CD1c-positive myeloid dendritic cell (primary cell): ENCODE results near the gene CACUL1.

Experiments used
- DNase-seq: peaks from one replicate; pipeline ENCODE4 v3.0.0-alpha.2; 2016; ENCODE audit errors: extremely low spot score

Gene CACUL1

GRCh38 chr10:118732245-118733165 is 22.3 kb downstream of the CACUL1 start:
- peak; percentile 23 for DNase-seq

GRCh38 chr10:118730756-118731456 is 23.9 kb downstream of the CACUL1 start:
- no peak for DNase-seq

GRCh38 chr10:118729641-118730258 is 25.0 kb downstream of the CACUL1 start:
- peak; percentile 87 for DNase-seq

GRCh38 chr10:118729200-118729599 is 25.6 kb downstream of the CACUL1 start:
- no peak for DNase-seq

GRCh38 chr10:118725886-118726500 is 28.8 kb downstream of the CACUL1 start:
- no peak for DNase-seq

- no peak for DNase-seq
Measured at GRCh38 chr10:118723466-118723865, 31.3 kb downstream of the CACUL1 start.

- no peak for DNase-seq
Measured at GRCh38 chr10:118721539-118721876, 33.3 kb downstream of the CACUL1 start.

- peak; percentile 76 for DNase-seq
Measured at GRCh38 chr10:118720685-118721538, 33.9 kb downstream of the CACUL1 start.

- DNase-seq, result no peak
Measured at GRCh38 chr10:118714366-118714765, 40.4 kb downstream of the CACUL1 start.

GRCh38 chr10:118712930-118713634 is 41.7 kb downstream of the CACUL1 start:
- no peak for DNase-seq

DNA sequence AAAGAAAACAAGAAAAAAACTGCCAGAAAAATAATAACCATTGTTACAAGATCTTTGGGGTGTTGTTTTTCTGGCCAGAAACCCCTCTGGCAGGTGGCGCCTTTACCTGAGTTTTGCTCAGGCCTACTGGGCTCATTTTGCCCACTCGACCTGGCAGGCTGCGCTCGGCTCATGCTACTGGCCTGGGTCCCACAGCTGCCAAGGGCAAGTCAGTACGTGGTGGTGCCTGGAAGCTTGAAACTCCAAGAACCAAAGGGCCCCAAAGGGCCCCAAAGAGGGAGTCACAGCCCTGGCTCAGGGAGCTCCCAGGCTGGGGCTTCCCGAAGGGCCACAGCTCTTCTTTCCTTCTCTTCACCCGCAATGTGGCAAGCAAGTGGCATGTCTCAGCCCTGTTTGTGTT is 42.7 kb downstream of the CACUL1 start:
- DNase-seq, result no peak

- DNase-seq, result no peak
Measured at GRCh38 chr10:118710487-118710886, 44.3 kb downstream of the CACUL1 start.

- no peak for DNase-seq
Measured at GRCh38 chr10:118708571-118708970, 46.2 kb downstream of the CACUL1 start.

DNA sequence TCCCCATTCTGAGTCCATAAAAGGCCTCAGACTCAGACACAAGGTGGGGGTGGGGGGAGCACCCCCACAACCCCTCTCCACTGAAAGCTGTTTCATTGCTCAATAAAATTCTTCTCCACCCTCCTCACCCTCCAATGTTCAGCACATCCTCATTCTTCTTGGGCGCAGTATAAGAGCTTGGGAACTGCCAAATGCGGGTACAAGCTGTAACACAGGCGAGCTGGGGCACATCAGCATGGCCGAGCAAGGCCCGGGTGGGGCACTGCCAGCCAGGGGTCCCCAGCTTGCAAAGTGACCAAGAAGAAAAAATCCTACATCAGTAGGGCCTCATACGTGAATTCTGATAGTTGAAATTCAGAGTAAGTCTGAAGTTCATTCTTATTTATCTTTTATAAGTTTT is 50.1 kb downstream of the CACUL1 start:
- DNase-seq, result no peak

- no peak for DNase-seq
Measured at GRCh38 chr10:118701529-118702323, 53.0 kb downstream of the CACUL1 start.

DNA sequence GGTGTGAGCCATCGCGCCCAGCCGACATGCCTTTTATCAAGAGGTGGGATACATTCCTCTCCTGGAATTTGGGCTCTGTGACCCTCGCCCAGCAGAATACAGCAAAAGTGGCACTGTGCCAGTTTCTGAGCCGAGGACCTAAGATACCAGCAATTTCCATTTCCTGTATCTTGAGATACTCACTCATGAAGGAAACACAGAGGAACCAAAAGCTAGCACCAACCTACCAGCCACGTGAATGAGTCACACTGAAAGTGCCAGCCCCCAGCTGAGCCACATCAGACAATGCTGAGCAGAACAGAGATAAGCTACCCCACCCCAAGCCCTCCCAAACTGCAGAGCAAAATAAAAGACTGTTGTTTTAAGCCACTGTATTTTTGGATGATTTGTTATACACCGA is 56.3 kb downstream of the CACUL1 start:
- peak; percentile 51 for DNase-seq

GRCh38 chr10:118694848-118695247 is 59.9 kb downstream of the CACUL1 start:
- no peak for DNase-seq

DNA sequence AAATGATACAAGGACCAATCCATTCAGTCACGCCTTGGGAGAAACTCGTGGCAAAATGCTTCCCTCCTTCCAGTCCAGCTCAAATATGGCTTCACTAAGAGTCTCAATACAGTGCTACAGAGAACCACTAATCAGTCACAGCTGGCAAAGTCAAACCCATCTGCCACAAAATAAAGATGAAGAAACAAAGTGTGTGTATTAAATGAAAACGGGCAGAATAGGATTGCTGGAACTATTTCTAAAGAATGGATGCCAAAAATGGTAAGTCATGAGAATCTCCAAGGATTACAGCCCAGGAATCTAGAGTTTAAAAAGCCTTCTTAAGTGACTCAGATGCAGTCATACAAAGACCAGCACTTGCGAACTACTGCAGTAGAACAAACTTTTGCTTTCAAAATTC is 61.9 kb downstream of the CACUL1 start:
- DNase-seq, result no peak

DNA sequence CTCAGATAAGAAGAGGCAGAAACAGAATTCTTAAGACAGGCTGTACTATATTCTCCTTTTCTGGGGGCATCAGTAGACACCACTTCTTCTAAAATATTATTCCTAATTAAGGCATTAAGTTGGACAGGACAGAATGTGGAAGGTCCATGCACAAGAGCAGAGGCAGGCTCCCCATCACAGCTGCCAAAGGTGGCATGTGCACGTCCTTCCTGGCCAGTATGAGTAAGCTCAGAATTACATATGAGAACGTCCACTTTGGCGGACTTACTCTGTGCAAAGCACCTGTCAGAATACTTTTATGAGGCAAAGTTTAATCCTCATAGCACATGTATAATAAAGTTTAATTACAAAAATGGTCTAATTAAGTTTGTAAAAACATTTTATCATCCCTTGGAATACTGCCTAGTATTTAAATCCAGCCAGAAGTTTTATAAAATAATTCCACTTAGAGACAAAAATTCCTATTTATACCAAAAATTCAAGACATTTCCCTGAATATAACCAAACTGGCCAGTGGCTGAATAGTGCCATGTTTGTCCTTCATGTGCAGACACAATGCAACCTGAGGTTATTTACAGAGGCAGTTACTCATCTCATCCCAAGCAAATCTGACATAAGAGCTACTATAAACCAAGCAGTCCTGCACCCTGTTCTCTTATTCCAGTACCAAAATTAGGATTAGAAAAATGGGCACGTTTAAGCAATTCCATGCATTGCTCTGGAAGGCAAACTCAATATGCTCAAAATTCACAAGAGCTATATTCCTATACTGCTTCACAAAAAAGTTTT is 65.5 kb downstream of the CACUL1 start:
- DNase-seq, result no peak
